GM23338 (cell line): Measurements from ENCODE around the gene RNLS. TPM values are rescaled to one million over a fixed set of nuclear protein-coding genes. Genes with fewer than 3 reads are reported as not detected.

Experiments
- EZH2 ChIP-seq: fragments of 200-600 bp; sonication (generic); IDR thresholded peaks from one replicate; pipeline ENCODE4 v1.8.0; 2017; ENCODE audit warnings: antibody characterized with exemption, mild to moderate bottlenecking, low read depth; ENCODE audit not compliant: unreplicated experiment
- JUNB ChIP-seq: IDR thresholded peaks from one replicate; pipeline ENCODE4 v1.6.1; 2016; ENCODE audit warnings: antibody characterized with exemption; ENCODE audit not compliant: unreplicated experiment
- NANOG ChIP-seq: IDR thresholded peaks from 2 replicates; pipeline ENCODE4 v1.6.1; 2016; ENCODE audit warnings: antibody characterized with exemption, borderline replicate concordance
- POLR2AphosphoS5 ChIP-seq: IDR thresholded peaks from 2 replicates; pipeline ENCODE4 v1.6.1; 2016; ENCODE audit warnings: antibody characterized with exemption, low read depth
- STAT1 ChIP-seq: IDR thresholded peaks from one replicate; pipeline ENCODE4 v1.6.1; 2016; ENCODE audit warnings: antibody characterized with exemption; ENCODE audit not compliant: unreplicated experiment
- ZNF114 ChIP-seq: fragments of 250-450 bp; sonication (Bioruptor Pico); IDR thresholded peaks from 2 replicates; pipeline ENCODE4 v1.5.0; 2020; ENCODE audit warnings: mild to moderate bottlenecking, moderate library complexity
- ZNF331 ChIP-seq: fragments of 250-450 bp; sonication (Bioruptor Pico); IDR thresholded peaks from 2 replicates; pipeline ENCODE4 v1.5.0; 2020; ENCODE audit warnings: low read depth, mild to moderate bottlenecking, moderate library complexity
- polyA plus RNA-seq: library from polyadenylated mRNA; unstranded; fragments of >200 nt; fragmentation: Nextera tagmentation; extraction: Ambion mirVana; gene quantifications from 2 replicates; pipeline ENCODE4 v1.2.1, GENCODE V29; 2016
- total RNA-seq: library from RNA; depleted of rRNA; stranded (reverse); fragments of >200 nt; shearing (Covaris generic); gene quantifications from 2 replicates; pipeline ENCODE4 v1.2.3, GENCODE V29; 2014
- TF ChIP-seq, protein P1 (sequence below): fragments of 250-450 bp; sonication (Bioruptor Pico); IDR thresholded peaks from 2 replicates; pipeline ENCODE4 v1.5.0; 2020; ENCODE audit warnings: mild to moderate bottlenecking, moderate library complexity
- TF ChIP-seq, protein P2 (sequence below): IDR thresholded peaks from 2 replicates; pipeline ENCODE4 v1.6.1; 2016; ENCODE audit warnings: antibody characterized with exemption

The RNLS gene
- total and polyA plus RNA-seq, 2 experiments from 2014 or later: 8.8 to 15.2 TPM

DNA sequence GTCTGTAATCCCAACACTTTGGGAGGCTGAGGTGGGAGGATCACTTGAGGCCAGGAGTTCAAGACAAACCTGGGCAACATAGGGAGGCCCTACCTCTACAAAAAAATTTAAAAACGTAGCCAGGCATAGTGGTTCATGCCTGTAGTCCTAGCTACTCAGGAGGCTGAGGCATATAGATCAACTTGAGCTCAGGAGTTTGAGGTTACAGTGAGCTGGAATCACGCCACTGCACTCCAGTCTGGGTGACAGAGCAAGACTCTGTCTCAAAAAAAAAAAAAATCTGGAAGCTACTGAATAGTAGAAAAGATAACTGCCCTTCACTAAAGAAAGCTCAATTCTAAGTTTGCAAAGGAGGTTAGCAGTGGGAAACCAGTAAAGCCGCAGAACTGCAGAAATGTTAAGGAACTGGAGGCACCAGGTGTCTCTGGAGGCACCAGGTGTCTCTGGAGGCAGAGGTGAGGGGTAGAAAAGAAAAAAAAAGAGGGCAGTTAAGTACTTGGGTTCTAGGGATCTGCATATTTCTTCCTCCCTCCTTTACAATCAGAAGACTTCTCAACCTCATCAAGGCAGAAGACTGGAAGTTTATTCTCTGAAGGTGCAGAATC, 56.5 kb downstream of the RNLS start (continued):
- TF ChIP-seq, protein P1, sequence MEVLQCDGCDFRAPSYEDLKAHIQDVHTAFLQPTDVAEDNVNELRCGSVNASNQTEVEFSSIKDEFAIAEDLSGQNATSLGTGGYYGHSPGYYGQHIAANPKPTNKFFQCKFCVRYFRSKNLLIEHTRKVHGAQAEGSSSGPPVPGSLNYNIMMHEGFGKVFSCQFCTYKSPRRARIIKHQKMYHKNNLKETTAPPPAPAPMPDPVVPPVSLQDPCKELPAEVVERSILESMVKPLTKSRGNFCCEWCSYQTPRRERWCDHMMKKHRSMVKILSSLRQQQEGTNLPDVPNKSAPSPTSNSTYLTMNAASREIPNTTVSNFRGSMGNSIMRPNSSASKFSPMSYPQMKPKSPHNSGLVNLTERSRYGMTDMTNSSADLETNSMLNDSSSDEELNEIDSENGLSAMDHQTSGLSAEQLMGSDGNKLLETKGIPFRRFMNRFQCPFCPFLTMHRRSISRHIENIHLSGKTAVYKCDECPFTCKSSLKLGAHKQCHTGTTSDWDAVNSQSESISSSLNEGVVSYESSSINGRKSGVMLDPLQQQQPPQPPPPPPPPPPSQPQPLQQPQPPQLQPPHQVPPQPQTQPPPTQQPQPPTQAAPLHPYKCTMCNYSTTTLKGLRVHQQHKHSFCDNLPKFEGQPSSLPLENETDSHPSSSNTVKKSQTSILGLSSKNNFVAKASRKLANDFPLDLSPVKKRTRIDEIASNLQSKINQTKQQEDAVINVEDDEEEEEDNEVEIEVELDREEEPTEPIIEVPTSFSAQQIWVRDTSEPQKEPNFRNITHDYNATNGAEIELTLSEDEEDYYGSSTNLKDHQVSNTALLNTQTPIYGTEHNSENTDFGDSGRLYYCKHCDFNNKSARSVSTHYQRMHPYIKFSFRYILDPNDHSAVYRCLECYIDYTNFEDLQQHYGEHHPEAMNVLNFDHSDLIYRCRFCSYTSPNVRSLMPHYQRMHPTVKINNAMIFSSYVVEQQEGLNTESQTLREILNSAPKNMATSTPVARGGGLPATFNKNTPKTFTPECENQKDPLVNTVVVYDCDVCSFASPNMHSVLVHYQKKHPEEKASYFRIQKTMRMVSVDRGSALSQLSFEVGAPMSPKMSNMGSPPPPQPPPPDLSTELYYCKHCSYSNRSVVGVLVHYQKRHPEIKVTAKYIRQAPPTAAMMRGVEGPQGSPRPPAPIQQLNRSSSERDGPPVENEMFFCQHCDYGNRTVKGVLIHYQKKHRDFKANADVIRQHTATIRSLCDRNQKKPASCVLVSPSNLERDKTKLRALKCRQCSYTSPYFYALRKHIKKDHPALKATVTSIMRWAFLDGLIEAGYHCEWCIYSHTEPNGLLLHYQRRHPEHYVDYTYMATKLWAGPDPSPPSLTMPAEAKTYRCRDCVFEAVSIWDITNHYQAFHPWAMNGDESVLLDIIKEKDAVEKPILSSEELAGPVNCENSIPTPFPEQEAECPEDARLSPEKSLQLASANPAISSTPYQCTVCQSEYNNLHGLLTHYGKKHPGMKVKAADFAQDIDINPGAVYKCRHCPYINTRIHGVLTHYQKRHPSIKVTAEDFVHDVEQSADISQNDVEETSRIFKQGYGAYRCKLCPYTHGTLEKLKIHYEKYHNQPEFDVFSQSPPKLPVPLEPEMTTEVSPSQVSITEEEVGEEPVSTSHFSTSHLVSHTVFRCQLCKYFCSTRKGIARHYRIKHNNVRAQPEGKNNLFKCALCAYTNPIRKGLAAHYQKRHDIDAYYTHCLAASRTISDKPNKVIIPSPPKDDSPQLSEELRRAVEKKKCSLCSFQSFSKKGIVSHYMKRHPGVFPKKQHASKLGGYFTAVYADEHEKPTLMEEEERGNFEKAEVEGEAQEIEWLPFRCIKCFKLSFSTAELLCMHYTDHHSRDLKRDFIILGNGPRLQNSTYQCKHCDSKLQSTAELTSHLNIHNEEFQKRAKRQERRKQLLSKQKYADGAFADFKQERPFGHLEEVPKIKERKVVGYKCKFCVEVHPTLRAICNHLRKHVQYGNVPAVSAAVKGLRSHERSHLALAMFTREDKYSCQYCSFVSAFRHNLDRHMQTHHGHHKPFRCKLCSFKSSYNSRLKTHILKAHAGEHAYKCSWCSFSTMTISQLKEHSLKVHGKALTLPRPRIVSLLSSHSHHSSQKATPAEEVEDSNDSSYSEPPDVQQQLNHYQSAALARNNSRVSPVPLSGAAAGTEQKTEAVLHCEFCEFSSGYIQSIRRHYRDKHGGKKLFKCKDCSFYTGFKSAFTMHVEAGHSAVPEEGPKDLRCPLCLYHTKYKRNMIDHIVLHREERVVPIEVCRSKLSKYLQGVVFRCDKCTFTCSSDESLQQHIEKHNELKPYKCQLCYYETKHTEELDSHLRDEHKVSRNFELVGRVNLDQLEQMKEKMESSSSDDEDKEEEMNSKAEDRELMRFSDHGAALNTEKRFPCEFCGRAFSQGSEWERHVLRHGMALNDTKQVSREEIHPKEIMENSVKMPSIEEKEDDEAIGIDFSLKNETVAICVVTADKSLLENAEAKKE (CRISPR knock-in tag): no peak
- no peak for TF ChIP-seq POLR2AphosphoS5
- TF ChIP-seq STAT1: no peak
- no peak for TF ChIP-seq ZNF331 (CRISPR knock-in tag)
- TF ChIP-seq, protein P2, sequence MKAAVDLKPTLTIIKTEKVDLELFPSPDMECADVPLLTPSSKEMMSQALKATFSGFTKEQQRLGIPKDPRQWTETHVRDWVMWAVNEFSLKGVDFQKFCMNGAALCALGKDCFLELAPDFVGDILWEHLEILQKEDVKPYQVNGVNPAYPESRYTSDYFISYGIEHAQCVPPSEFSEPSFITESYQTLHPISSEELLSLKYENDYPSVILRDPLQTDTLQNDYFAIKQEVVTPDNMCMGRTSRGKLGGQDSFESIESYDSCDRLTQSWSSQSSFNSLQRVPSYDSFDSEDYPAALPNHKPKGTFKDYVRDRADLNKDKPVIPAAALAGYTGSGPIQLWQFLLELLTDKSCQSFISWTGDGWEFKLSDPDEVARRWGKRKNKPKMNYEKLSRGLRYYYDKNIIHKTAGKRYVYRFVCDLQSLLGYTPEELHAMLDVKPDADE: no peak
- TF ChIP-seq EZH2: no peak
- TF ChIP-seq ZNF114 (CRISPR knock-in tag): no peak
- no peak for TF ChIP-seq NANOG
- TF ChIP-seq JUNB: no peak
